ENCODE measurements around the gene PRR18.

The PRR18 gene

GRCh38 chr6:166306378-166307081 lies 1.7 kb downstream of the PRR18 start:
- DNase-seq (ENCODE audit: low read depth in 2 of 2): no peak

DNA sequence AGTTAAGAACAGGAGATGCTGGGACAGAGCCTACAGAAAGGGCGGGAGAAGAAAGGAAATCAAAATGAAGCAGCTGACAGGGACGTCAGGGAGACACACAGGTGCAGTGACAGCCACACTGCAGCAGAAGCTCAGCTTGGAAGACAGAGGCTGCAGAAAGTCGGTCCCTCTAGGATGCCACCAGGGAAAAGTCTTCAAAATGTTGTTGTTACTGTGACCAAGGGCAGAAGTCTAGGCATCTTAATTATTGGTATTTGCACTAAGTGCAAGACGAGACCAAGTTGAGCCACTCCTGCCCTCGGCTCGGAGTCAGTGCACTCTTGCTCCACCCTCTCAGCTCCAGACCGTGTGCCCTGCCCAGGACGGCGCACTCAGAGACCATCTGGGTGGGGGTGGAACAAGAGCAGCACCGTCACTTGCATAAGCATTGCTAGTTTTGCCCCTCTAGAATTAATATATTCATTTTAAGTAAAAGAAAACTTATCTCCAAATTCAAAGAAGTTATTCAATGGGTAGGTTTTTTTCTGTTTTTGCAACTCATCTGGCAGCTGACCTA lies 2.6 kb downstream of the PRR18 start:
- no peak for DNase-seq (ENCODE audit: low read depth in 2 of 2)

DNA sequence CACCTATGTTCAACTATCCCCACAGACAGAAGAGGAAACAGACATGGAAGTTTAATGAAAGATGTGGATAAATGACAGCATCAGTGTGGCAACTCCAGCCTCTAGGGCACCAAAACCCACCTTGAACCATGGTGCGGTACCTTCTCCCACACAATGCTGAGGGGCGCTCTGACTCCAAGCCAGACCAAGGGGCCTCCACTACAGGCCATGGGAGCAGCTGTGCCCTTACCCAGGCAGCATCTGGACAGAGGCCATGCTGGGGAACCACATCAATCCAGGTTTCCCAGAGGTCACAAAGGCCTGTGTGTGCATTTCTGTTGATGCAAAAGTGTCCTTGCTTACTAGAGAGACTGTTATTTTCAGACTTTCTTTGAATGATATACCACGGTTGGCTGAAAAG lies 4.1 kb downstream of the PRR18 start:
- DNase-seq (ENCODE audit: low read depth in 2 of 2): no peak

GRCh38 chr6:166301611-166302529 lies 6.3 kb downstream of the PRR18 start:
- no peak for DNase-seq (ENCODE audit: low read depth in 2 of 2)

GRCh38 chr6:166300357-166300987 lies 7.7 kb downstream of the PRR18 start:
- no peak for DNase-seq (ENCODE audit: low read depth in 2 of 2)

GRCh38 chr6:166297606-166298005 lies 10.6 kb downstream of the PRR18 start:
- DNase-seq (ENCODE audit: low read depth in 2 of 2): no peak

GRCh38 chr6:166296035-166296883 lies 11.9 kb downstream of the PRR18 start:
- DNase-seq (ENCODE audit: low read depth in 2 of 2): no peak

DNA sequence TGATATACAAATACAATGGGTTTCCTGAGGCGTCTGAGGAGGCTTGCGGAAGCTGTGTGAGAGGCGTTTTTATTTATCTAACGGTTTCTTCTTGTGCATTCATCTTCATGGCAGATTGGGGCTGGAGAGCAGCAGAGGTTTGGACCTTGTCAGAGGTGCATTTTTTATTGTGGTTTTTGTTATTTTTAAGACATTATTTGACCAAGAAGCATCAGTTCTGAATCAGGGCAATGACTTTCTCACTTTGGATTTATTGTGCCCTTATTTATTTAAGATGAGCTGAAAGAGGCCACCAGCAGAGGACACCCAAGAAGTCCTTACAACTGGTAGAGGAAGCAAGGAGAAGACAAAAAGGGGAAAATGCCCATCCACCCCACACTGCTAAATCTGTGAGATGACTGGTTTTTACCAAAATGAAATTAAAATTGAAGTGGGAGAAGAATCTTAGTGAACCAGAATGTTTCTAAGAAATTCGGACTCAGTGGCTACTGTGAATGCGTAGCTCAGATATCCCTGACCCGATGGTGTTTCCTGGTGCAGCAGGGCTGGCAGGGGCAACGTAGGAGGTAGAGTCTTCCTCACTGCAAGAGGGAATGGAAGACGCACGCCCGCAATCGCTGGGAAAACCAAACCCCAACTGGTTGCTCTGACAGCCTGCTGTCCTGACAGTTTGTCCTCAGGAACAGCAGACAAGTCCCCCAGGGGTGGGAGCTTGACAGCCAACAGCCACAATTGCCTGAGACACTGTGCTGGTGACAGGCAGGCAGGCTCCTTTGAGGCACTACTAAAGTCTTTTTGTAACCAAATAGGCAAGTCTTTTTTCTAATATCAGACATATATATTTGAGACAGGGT lies 14.2 kb downstream of the PRR18 start:
- no peak for DNase-seq (ENCODE audit: low read depth in 2 of 2)

GRCh38 chr6:166289207-166290060 lies 18.8 kb downstream of the PRR18 start:
- no peak for DNase-seq (ENCODE audit: low read depth in 2 of 2)

DNA sequence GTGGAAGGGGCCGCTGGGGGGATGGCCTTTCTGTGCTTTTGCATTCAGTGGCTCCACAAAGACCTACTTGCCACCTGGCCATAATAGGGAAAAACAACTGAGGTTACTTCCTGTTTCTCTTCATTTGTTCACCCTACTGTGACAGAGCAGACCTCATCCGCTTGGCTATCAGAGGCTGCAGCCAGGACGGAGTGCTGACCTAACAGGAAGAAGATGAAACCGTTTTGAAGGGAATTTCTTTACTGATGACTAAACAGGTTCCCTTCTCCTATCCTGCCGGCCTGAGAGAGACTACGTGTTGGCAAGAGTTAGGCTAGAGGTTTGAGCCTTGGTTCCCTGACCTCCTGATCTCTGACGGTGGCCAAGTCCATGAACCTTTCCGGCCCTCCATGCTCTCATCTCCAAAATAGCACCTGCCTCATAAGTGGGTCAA lies 21.3 kb downstream of the PRR18 start:
- no peak for DNase-seq (ENCODE audit: low read depth in 2 of 2)

GRCh38 chr6:166285233-166285632 lies 23.0 kb downstream of the PRR18 start:
- no peak for DNase-seq (ENCODE audit: low read depth in 2 of 2)

GRCh38 chr6:166284640-166285039 lies 23.6 kb downstream of the PRR18 start:
- DNase-seq (ENCODE audit: low read depth in 2 of 2): no peak

- no peak for DNase-seq (ENCODE audit: low read depth in 2 of 2)
Measured at GRCh38 chr6:166282394-166283032, 25.7 kb downstream of the PRR18 start.

- DNase-seq (ENCODE audit: low read depth in 2 of 2): no peak
Measured at GRCh38 chr6:166281104-166281503, 27.1 kb downstream of the PRR18 start.

DNA sequence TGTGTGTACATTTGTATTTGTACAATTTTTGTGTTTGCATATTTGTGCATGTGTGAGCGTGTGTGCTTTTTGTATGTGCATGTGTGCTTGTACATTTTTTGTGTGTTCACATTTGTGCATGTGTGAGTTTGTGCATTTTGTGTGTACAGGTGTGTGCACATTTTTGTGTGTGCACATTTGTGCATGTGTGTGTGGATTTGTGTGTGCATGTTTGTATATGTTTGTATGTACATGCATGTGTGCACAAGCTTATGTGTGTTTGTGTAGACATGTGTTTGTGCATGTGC lies 28.9 kb downstream of the PRR18 start:
- no peak for DNase-seq (ENCODE audit: low read depth in 2 of 2)

DNA sequence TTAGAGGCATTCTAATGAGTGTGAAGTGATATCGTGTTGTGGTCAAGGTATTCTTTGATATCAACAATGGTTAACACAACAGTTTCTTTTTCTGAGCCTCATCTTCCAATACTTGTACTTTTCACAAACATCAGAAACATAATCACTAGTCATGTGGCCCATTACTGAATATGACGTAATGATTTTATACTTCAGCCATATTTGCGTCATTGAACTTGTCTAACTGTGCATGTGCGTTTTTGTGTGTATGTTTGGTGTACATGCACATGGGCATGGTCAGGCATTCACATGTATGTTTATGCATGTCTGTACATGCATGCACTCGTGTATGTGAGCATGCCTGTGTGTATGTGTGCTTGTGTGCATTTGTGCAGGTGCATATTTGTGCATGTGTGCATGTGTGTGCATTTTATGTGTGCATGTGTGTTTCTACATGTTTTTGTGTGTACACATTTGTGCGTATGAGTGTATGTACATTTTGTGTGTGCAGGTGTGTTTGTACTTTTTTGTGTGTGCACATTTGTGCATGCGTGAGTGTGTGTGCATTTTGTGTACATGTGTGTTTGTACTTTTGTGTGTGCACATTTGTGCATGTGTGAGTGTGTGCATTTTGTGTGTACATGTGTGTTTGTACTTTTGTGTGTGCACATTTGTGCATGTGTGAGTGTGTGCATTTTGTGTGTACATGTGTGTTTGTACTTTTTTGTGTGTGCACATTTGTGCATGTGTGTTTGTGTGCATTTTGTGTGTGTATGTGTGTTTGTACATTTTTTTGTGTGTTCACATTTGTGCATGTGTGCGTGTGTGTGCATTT lies 29.4 kb downstream of the PRR18 start:
- no peak for DNase-seq (ENCODE audit: low read depth in 2 of 2)

- no peak for DNase-seq (ENCODE audit: low read depth in 2 of 2)
Measured at GRCh38 chr6:166277892-166278578, 30.2 kb downstream of the PRR18 start.

- DNase-seq (ENCODE audit: low read depth in 2 of 2): no peak
Measured at GRCh38 chr6:166277018-166277417, 31.2 kb downstream of the PRR18 start.

All from stimulated activated CD8-positive, alpha-beta memory T cell treated with anti-CD3 and anti-CD28 coated beads, Interleukin-15, amount 100 ng/mL, for 4 hours (primary cell).